ENCODE data around the gene CST9L.

GRCh38 chr20:23532533-23532932, 35.8 kb downstream of the CST9L start:
- TF ChIP-seq REST (IDR thresholded peaks at IDR 0.05; ENCODE audit: insufficient read depth in 1 of 2, low read depth in 2 of 2, low read length in 2 of 2): no peak
- TF ChIP-seq SIN3A (IDR thresholded peaks at IDR 0.05; ENCODE audit: borderline replicate concordance, insufficient read depth, low read length): no peak
- TF ChIP-seq POLR2AphosphoS5 (IDR thresholded peaks at IDR 0.05; ENCODE audit: low read depth, low read length): no peak
- TF ChIP-seq FOXP2 (optimal IDR thresholded peaks at IDR 0.05; ENCODE audit: borderline replicate concordance, extremely low read depth, extremely low read length, insufficient read depth): no peak
